GM15510 (cell line): ENCODE data around the gene SLC47A2.

Experiments
- POLR2A ChIP-seq: IDR thresholded peaks from 3 replicates; pipeline ENCODE4 v1.6.1; 2011; ENCODE audit warnings: borderline replicate concordance; ENCODE audit not compliant: insufficient read length; ENCODE audit errors: extremely low read depth

The SLC47A2 gene

DNA sequence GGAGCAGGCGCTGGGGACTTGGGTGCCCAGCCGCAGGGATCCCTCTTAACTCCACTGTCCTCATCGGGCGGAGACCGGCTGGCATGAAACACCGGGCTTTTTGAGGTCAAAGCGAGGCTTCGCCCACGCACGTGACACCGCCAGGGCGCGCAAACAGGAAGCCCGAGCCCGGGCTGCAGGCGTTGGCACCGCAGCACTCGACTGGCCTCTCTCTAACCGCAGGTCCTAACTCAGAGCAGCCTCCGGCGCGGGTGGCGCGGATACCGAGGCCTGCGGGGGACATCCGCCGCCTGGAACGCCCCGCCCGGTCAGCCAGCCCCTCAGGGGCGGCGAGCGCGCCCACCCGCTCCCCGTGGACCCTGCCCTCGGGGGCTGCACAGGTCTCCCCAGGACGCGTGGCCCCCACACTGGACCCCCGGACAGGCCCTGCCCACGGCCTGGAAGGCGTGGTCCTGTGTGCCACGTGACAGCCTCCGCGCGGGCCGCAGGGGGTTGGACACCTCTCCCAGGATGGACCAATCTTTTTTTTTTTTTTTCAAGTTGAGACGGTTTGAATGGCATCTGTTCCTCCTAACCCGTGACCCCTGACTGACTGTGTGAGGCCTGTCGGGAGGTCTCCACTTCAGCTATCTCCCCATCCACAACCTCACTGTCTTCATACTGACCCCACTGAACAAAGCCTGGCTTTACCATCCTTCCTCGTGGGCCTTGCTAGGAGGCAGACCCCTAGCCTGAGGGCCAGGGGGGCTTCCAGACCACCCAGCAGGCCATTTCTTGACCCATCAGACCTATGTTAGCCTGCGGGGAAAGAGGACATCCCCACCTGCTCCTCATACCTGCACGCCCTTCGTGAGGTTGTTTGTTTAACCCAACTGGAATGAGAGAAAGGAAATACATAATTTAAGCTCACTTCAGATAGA, 8.4 kb upstream of the SLC47A2 start:
- TF ChIP-seq POLR2A = no peak

DNA sequence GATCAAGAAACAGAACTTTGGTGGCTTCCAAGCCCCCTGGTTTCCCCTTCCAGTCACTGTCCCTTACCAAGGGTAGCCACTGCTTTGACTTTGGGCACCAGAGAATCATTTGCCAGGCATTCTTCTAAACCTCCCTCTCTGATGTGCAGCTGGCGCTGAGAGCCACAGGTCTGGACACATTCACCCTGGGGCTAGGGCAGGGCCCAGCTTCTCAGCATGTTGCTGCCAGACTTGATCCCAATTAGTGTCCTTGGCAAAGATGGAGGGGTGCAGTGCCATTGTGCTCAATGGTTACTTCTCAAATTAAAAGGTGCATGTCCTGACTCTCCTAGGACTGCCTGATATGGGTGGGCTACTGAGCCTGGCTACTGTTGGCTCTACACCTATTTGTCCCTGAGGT, 7.6 kb upstream of the SLC47A2 start:
- TF ChIP-seq POLR2A = no peak

DNA sequence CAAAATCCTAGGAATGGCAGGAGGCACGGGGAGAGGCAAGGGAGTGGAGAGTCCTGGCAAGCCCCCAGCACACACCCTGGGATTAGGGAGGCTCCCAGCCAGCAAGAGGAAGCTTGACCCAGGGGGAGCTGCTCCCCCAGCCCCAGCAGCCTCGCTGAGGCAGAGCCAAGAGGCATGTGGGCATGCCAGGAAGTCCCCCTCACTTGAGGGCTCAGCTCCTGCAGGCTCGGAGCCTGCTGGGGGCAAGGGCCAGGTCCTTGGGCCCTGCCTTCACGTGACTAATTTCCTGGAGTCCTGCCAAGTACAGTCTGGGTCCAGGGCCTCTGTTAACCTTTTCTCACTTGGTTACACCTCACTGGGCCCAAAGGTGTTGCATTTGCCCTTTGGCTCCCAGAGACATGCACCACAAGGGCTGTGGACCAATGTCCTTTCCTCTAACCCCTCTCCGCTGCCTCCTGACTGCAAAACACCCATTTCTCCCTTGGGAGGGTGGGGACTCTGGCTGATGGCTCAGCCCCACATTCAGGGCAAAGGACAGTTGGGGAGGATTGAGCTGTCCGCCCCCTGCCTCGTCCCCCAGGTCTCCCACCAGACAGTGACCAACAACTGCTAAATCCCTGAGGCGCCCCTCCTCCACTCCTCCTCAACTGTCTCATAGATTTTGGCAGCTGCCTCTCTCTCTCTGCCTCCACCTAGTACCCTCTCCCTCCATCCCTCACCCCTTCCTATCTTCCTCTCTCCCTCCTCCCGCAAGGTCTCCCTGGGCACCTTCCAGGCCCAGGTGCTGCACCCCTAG, 4.4 kb upstream of the SLC47A2 start:
- no peak for TF ChIP-seq POLR2A

DNA sequence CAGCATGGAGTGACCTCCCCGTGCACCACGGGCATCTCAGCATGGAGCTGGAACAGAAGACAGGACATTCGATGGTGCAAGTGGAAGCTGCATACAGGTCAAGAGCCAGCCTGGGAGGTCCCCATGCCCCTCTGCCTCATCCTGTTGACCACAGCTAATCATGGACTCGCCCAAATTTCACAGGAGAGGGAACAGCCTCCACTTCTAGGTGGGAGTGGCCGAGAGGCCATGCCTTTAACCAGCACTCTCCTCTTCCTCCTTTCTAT, 3.8 kb upstream of the SLC47A2 start:
- TF ChIP-seq POLR2A = no peak

DNA sequence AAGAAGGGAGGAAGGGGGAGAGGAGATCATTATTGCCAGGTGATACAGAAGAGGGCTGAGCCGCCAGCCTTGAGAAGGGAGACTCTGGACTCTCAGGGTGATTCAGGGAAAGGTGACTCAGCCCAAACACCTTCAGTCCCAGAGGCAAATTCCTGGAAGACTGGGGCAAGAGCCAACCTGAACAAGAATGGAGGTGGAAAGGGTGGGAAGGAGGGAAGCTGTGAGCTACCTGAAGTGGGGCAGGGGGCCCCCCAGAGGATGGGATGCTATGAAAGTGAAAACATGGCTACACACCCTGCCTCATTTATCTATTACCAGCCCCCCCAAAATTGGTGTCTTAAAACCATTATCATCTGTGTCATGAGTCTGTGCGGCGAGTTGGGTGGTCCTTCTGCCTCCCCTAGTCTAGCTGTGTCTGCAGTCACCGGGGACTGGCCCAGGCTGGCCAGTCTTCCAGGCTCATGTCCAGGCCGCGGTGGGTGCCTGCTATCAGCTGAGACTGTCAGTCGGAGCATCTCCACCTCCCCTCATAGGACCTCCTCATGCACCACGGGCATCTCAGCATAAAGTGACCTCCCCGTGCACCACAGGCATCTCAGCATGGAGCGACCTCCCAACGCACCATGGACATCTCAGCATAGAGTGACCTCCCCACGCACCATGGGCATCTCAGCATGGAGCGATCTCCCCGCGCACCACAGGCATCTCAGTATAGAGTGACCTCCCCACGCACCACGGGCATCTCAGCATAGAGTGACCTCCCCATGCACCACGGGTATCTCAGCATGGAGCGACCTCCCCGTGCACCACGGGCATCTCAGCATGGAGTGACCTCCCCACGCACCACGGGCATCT, 3.2 kb upstream of the SLC47A2 start:
- TF ChIP-seq POLR2A = no peak

DNA sequence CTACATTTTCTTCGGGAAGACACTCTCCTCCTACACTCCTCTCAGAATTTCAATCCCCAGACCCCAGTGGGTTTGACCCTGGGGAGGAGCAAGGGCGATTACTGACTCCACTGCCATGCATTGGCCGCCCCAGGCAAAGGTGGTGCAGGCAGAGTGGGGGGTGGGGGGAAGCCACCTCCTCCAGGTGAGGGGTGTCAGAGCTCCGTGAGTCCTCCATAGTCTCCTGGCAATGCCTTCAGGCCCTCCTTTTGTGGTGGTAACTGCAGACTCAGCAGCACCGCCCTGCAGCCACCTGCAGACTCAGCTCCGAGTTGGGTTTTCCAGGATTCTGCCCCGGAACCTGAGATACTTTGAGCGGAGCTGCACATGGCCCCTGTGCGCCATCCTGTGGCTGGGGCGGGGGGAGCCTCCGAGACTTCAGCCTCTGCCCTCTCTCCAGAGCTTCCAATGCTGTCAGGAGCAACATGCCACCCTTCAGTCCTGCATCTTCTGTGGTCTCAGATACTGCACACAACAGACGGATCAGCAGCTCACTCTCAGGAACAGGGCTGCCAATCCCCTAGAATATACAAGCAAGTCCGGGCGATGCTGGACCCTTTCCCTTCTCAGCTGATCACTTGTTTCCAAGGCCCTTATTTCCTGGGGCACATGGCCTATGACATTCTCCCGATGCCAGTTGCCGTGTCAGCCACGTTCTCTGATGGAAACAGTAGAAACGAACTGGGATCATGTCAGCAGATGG, 2.4 kb upstream of the SLC47A2 start:
- no peak for TF ChIP-seq POLR2A

DNA sequence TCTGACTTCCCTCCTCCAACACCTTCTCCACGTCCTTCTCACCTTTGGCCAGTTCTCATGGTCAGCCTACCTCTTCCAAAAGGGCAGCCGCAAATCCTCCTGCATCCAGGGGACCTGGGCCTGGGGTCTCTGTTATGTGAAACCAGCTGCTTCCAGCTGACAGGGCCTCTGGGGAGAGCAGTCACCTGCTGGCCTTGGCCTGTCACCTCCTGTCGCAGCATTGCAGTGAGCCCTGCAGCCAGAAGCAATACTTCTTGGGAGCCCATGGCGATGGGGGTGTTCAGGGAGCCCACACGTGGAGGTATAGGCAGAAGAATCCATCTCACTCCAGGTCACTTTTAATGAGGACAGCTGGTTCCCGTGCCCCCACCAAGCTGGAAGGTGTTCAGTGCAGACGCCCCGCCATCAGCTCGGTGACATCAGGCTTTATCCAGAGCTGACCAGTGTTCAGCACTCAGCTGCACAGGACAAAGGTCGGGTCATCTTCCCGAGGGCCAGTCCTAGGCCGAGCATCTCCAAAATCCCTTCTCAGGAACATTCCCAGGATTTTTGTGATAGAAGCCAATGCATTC, 1.7 kb upstream of the SLC47A2 start:
- TF ChIP-seq POLR2A = no peak

DNA sequence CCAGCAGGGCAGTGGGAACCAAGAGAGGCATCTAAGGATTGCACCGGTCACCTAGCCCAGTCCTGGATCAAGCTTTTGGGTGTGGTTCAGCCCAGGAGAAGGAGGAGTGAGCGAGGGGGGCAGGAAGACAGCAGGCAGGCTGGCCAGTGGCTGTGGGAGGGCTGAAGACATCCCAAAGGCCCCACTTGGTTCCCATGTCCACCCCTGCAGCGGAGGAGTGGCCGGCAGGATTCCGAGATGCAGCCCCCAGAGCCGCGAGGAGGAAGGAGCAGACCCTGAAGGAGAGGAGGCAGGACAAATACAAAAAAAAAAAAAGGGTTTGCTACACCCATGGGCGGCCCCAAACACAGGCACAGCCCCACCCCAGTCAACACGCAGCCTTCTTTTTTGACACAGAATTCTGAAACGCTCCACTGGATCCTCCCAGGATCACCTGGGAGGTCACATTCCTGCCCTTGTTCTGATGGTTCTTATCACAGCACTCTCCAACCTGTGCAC, 1.1 kb upstream of the SLC47A2 start:
- no peak for TF ChIP-seq POLR2A

DNA sequence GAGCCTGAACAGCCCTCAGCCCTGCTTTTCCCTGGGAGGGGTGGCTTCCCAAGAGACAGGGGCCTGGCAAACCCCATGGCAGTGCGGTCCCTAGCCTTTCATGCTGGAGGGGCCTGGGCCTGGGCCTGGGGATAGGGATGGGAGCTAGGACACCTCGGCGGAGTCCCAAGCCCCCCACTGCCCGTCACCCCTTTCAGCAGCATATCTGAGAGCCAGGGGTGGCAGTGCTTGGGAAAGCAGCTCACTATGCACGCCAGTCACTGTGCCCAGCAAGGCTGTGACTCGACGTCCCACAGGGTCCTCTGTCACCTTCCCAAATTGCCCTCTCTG, 612 bp upstream of the SLC47A2 start:
- TF ChIP-seq POLR2A = no peak

DNA sequence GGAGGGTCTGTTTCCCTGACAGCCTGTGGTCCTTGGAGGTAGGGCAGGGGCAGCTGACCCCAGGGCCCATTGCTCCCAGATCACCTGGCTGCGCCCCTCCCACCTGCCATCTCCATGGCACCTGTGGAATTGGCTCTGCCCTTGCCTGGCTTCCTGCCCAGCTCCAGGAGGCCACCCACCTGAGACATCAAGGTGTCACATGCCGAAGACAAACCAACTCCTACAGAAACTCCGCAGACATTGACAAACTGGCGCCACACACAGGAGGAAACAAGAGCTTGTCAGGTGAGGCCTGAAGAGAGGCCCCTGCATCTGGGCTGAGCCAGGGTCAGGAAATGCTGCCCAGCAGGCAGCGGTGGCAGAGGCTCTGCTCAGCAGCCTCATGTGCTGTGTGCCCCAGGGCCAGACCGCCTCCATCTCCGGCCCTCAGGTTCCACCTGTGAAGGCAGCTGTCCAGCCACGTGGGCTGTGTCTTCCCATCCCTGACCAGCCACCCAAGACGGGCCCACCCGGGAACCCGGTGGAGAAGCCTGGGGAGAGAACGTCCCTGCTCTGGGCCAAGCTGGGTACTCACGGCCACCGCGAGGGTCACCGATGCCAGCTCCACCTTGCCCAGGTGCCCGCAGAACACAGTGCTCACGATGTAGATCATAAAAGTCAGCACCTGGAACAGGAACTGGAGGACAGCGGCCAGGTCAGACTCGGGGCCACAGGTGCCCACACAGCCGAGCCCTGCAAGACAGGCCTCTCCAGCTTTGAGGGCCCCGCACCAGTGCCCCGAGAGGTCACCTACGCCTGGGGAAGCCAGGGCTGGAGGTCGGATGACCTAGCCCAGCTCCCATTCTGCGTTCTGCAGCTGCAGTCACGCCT, 1.6 kb downstream of the SLC47A2 start:
- no peak for TF ChIP-seq POLR2A

DNA sequence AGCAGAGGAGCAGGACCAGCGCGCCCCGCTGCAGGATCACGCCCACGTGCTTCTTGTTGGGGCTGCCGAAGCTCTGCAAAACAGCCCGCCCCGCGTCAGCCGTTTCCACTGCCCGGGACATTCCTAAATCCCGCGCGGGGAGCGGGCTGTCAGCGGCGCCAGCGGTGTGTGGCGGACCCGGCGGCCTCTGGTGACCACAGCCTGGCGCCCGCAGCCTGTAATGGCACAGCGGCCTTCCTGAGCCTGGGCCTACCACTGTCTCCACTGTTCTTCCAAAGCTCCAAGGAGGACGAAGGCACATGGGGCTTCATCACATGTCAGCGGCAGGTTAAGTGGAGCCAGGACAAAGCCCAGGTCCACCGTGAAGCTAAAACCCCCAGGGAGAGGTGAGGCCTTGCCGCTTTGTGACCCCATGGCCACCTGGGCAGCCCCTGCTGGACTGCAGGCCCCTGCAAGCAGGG, 2.5 kb downstream of the SLC47A2 start:
- no peak for TF ChIP-seq POLR2A

DNA sequence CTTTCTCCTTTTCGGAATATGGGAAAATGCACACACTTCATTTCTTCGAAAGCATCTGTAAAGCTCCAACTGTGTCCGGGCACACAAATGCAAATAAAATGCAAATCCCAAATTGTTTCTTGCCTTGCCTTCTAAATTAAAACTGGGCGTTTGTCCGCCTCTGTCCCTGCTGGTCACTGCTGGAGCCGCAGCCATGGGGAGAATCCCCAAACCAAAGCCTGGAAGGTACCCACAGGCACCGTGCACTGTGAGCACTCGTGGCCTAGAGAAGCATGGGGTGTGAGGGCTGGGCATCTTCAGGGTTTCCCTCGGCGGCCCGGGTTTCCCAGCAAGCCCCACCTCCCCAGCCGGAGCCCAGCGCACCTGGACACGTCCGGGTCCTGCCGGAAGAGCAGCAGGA, 2.9 kb downstream of the SLC47A2 start:
- TF ChIP-seq POLR2A = no peak

DNA sequence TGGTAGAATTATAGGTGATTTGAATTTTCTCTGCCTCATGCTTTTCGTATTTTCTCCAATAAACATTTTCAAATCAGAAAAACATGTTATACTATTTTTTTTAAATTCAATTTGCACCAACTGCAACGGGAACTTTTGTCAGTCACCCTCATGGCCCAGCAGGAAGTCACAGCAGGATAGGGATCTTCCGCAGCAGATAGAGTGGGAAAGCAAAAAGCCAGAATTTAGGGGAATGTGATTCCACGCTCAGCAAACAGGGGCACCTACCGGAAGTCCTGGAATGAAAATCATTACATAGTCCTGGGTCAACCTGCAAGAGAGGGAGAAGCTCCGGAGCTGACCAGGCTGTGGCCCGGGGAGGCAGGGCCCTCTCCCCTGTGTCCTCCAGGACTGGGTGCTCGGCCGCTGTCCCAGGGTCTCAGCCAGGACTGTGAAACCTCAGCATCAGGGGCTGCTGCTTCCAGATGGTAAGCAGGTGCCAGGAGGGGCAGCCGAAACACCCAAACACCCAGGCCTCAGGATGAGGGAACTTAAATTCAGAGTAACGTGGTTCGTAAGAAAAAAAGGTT, 3.9 kb downstream of the SLC47A2 start:
- no peak for TF ChIP-seq POLR2A
